H1 (cell line): ENCODE data around the gene MEN1. TPM values are rescaled to one million over a fixed set of nuclear protein-coding genes. Genes with fewer than 3 reads are reported as not detected.

Experiments used
- CTCF ChIP-seq, 3 experiments: IDR thresholded peaks; 1 replicate in 2 of 3; 2 replicates in 1 of 3; pipeline versions ENCODE4 v1.5.1 to v1.6.1; 2011; ENCODE audit warnings: low read length in 3 of 3, mild to moderate bottlenecking in 3 of 3, inconsistent platforms in 2 of 3, low read depth in 1 of 3, moderate library complexity in 1 of 3; ENCODE audit not compliant: insufficient read depth in 1 of 3; ENCODE audit errors: control extremely low read depth in 1 of 3
- KDM1A ChIP-seq: fragments of 200-600, 300-600 bp; sonication (generic); IDR thresholded peaks from 2 replicates; pipeline ENCODE4 v1.7.1; 2016; ENCODE audit warnings: mild to moderate bottlenecking, low read length, borderline replicate concordance
- NANOG ChIP-seq: IDR thresholded peaks from 2 replicates; pipeline ENCODE4 v1.6.1; 2011; ENCODE audit warnings: low read length, low read depth, mild to moderate bottlenecking, inconsistent platforms; ENCODE audit not compliant: insufficient read depth, poor library complexity, severe bottlenecking
- SIN3A ChIP-seq, 2 experiments: IDR thresholded peaks in 1 of 2; conservative IDR thresholded peaks in 1 of 2; 2 replicates each; pipeline ENCODE4 v1.6.1; 2011 to 2012; ENCODE audit warnings: low read length in 2 of 2, improper control_type of control experiment in 1 of 2, low read depth in 1 of 2, mild to moderate bottlenecking in 1 of 2
- SIRT6 ChIP-seq: IDR thresholded peaks from one replicate; pipeline ENCODE4 v1.7.1; 2012; ENCODE audit warnings: low read length, inconsistent platforms
- SP4 ChIP-seq: IDR thresholded peaks from 2 replicates; pipeline ENCODE4 v1.6.1; 2012; ENCODE audit warnings: low read length, inconsistent platforms
- SUZ12 ChIP-seq: fragments of 200-600 bp; sonication (generic); IDR thresholded peaks from 2 replicates; pipeline ENCODE4 v1.6.1; 2012; ENCODE audit warnings: mild to moderate bottlenecking, inconsistent platforms, low read length, moderate library complexity, mixed read lengths
- polyA plus RNA-seq, 7 experiments: library from polyadenylated mRNA; depleted of rRNA in 3 of 7; stranded (reverse) in 5 of 7; unstranded in 2 of 7; fragments of >200 nt in 5 of 7; fragments of 200-250 nt in 2 of 7; gene quantifications; 1 replicate in 5 of 7; 2 replicates in 1 of 7; 4 replicates in 1 of 7; pipeline versions ENCODE4 v1.2.1 to v1.2.3, GENCODE V29; 2011 to 2013; ENCODE audit warnings: missing spikeins in 2 of 7, mixed read lengths in 2 of 7
- total RNA-seq: library from RNA; stranded (reverse); fragmentation: NEBNext Ultra II Directional; extraction: Animal tissue kit (Norgen Biotek cat#: 25700); gene quantifications from 2 replicates; pipeline ENCODE4 v1.2.1, GENCODE V29; 2021

MEN1 gene
- total and polyA plus RNA-seq, 2 of the 8 experiments (the other 6 are each of a cell fraction or from before 2014, with no cell fraction given): 47.2 to 56.3 TPM

GRCh38 chr11:64765291-64765850, 45.0 kb downstream of the MEN1 start (continued):
- TF ChIP-seq SP4 (no peak), SUZ12 (no peak), KDM1A (no peak), SIN3A (conservative IDR thresholded peaks at IDR 0.05 in 1 of 2, IDR thresholded peaks at IDR 0.05 in 1 of 2; ENCODE audit: low read depth in 1 of 2, low read length in 2 of 2) (no peak), CTCF (IDR thresholded peaks at IDR 0.05; ENCODE audit: control extremely low read depth in 1 of 3, insufficient read depth in 1 of 3, low read depth in 1 of 3, low read length in 3 of 3) (peak in 2 of 3 experiments; percentile 45 to 62; a peak in 3 of 4 replicates), NANOG (no peak), SIRT6 (no peak)
